Suppressor macrophage (primary cell): ENCODE results near the gene EVC.

Experiments
- DNase-seq, 4 experiments: peaks; one replicate each; pipeline ENCODE4 v3.0.0-alpha.2; 2020 to 2022

The EVC gene

GRCh38 chr4:5730993-5731990 is 20.3 kb downstream of the EVC start:
- peak in 3 of 4 experiments; percentile 19 to 49 (median 40) for DNase-seq

- peak in 2 of 4 experiments; percentile 12 to 47 for DNase-seq
Measured at GRCh38 chr4:5732158-5732557, 21.2 kb downstream of the EVC start.

GRCh38 chr4:5734853-5735252 is 23.9 kb downstream of the EVC start:
- no peak for DNase-seq

- DNase-seq, result no peak
Measured at GRCh38 chr4:5735463-5735862, 24.5 kb downstream of the EVC start.

- DNase-seq, result no peak
Measured at GRCh38 chr4:5738061-5738460, 27.1 kb downstream of the EVC start.

GRCh38 chr4:5742388-5742787 is 31.4 kb downstream of the EVC start:
- DNase-seq, result no peak

- DNase-seq, result no peak
Measured at GRCh38 chr4:5742968-5743367, 32.0 kb downstream of the EVC start.

- no peak for DNase-seq
Measured at GRCh38 chr4:5746250-5746649, 35.2 kb downstream of the EVC start.

- DNase-seq, result no peak
Measured at GRCh38 chr4:5746829-5747737, 36.1 kb downstream of the EVC start.

GRCh38 chr4:5747738-5748375 is 36.9 kb downstream of the EVC start:
- no peak for DNase-seq

- DNase-seq, result no peak
Measured at GRCh38 chr4:5749568-5749967, 38.6 kb downstream of the EVC start.

- DNase-seq, result no peak
Measured at GRCh38 chr4:5750052-5750945, 39.3 kb downstream of the EVC start.

- no peak for DNase-seq
Measured at GRCh38 chr4:5750946-5751665, 40.1 kb downstream of the EVC start.

GRCh38 chr4:5751666-5752375 is 40.8 kb downstream of the EVC start:
- no peak for DNase-seq

- no peak for DNase-seq
Measured at GRCh38 chr4:5752376-5753184, 41.6 kb downstream of the EVC start.

GRCh38 chr4:5753366-5753765 is 42.4 kb downstream of the EVC start:
- no peak for DNase-seq

- DNase-seq, result peak; percentile 11 to 44 (median 36)
Measured at GRCh38 chr4:5753766-5754528, 42.9 kb downstream of the EVC start.

GRCh38 chr4:5754529-5754881 is 43.5 kb downstream of the EVC start:
- DNase-seq, result no peak

GRCh38 chr4:5755161-5755560 is 44.2 kb downstream of the EVC start:
- DNase-seq, result no peak
